Right cardiac atrium (tissue), 5 donors: ENCODE results near the gene NRN1L. TPM values are rescaled to one million over a fixed set of nuclear protein-coding genes. Genes with fewer than 3 reads are reported as not detected.
A peak's percentile ranks its signal among the peaks of the same experiment; 100 is the strongest.

Experiments
- ATAC-seq, 2 donors: fragments of 200-7000 bp; cut with Tn5 transposase; one replicate each; pipeline versions ENCODE4 v1.8.0 to v1.9.1; 2020; ENCODE audit warnings: moderate library complexity in 2 of 2, mild to moderate bottlenecking in 1 of 2
- DNase-seq, 3 donors: peaks; one replicate each; pipeline ENCODE4 v3.0.0-alpha.2; 2020
- H3K27ac ChIP-seq: one replicate; pipeline ENCODE4 v1.5.1; 2013; ENCODE audit warnings: mild to moderate bottlenecking, low read length, control low read depth, moderate library complexity
- H3K27me3 ChIP-seq: one replicate; pipeline ENCODE4 v1.6.1; 2013; ENCODE audit not compliant: control insufficient read depth, insufficient read depth
- H3K4me1 ChIP-seq: one replicate; pipeline ENCODE4 v1.6.1; 2013; ENCODE audit warnings: low read length; ENCODE audit not compliant: control insufficient read depth, insufficient read depth
- H3K4me3 ChIP-seq: one replicate; pipeline ENCODE4 v1.5.1; 2013; ENCODE audit warnings: low read length, control low read depth
- H3K9me3 ChIP-seq: one replicate; pipeline ENCODE4 v1.6.1; 2013; ENCODE audit warnings: low read length; ENCODE audit not compliant: control insufficient read depth
- WGBS: extraction: QIAGEN DNeasy Blood & Tissue Kit; methylation state at CpG from one replicate; pipeline ENCODE4 v1.1.7; 2013; 5-methylcytosine and 5-hydroxymethylcytosine counted together
- intact Hi-C, 4 donors: fragments of 100-400 bp; cut with DNase I; formaldehyde crosslinking; loops; one replicate each; pipeline versions ENCODE4 v1.11.0 to v1.14.0; 2022 to 2023
- polyA plus RNA-seq: library from polyadenylated mRNA; stranded (reverse); fragments of 200-250 nt; gene quantifications from one replicate; pipeline ENCODE4 v1.2.3, GENCODE V29; 2013
- total RNA-seq, 4 donors: library from RNA; stranded (reverse); fragmentation: NEBNext Ultra II Directional; extraction: Animal tissue kit (Norgen Biotek cat#: 25700); gene quantifications; one replicate each; pipeline ENCODE4 v1.2.1, GENCODE V29; 2021
- donor health status: healthy with polysubstance abuse.
- donor health status: DM: no; HTN: yes; CAD: no.
- donor health status: DM: no; HTN: no; CAD: no.
- donor health status: DM: no; HTN: yes; CAD: no; lungs with severe emphysema.
- donor health status: DM: yes; HTN: yes; CAD: no.

Gene NRN1L
- total and polyA plus RNA-seq, 5 donors: 0.41 to 0.53 TPM; not detected in 3

DNA sequence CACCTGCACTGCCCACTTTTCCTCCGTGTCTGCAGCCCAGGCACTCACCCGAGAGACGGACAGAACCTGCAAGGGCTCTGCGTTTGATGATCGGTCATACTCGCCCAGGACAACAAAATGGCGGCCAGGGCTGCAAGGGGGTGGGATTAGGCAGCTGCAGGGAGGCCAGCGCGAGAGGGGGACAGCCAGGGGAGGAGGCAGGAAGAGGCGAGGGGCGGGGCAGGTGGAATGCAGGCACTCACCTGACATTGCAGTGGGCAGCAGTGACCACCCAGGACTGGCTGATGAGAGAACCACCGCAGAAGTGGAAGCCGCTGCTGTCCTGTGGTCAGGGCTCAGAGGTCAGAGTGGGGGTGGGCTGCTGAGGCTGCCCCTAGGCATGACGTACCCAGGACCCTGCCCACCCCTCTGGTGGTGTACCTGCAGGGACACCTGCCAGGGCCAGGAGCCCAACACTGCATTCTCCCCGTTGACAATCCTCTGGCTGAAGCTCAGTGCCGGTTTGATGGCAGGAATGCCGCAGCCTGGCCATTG is 46.1 kb downstream of the NRN1L start:
- Histone ChIP-seq H3K27me3 (no peaks in the 10 kb centered on the region), H3K4me3 (no peak overlapping the region), H3K4me1 (no peaks in the 10 kb centered on the region), H3K27ac (no peak overlapping the region), H3K9me3 (no peaks in the 10 kb centered on the region)
- DNase-seq (peak in 1 of 3 donors; percentile 58), ATAC-seq (no peak)
- intact Hi-C loops: no loop called here
- WGBS: 91% methylated on average over 17 of the region's 17 CpGs

DNA sequence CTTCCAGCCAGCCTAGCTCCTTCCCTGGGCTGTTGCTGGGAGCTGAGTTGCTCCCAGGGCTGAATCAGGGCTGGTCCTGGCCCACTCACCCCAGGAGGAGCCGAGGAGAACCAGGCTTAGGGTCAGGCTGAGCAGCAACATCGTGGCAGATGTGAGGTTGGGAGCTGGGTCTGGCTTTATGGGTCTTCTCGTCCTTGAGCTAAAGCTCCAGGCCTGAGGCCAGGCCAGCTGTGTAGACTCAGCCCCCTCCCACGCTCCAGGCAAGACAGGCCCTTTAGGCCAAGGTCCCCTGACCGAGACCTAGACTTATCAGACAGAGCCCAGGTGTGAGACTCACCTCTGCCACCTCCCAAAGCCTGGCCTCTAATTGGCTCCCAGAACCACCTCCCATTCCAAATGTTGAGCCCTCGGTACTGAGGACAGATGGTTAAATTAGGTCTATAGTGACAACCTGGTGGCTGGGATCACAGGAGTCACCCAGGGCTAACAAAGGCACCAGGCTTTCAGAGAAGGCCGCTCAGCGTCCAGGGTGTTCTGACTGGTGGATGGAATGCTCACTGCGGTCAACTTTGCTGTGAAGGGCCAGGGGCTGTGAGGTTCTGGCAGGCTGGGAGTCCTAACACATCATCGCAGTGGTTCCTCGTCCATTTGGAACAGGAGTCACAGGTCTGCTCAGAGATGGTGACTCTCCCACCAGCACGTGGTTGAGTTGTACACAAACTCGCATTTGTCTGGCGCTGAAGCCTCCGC is 47.2 kb downstream of the NRN1L start, which contains the start of gene CTRL:
TSS of gene CTRL (minus strand) at position 151 of the 750 bp plus-strand sequence. CDS start at position 141, 10 bp downstream.
- Histone ChIP-seq H3K4me3 (no peak within 1 kb of the TSS), H3K27ac (no peak within 1 kb of the TSS), H3K4me1 (peaks cover 1% of the 10 kb centered on the region), H3K27me3 (no peaks in the 10 kb centered on the region), H3K9me3 (no peaks in the 10 kb centered on the region)
- intact Hi-C loops: no loop called here
- DNase-seq: no peak
- ATAC-seq: no peak
- 83% methylated on average over 15 of the region's 15 CpGs for WGBS

DNA sequence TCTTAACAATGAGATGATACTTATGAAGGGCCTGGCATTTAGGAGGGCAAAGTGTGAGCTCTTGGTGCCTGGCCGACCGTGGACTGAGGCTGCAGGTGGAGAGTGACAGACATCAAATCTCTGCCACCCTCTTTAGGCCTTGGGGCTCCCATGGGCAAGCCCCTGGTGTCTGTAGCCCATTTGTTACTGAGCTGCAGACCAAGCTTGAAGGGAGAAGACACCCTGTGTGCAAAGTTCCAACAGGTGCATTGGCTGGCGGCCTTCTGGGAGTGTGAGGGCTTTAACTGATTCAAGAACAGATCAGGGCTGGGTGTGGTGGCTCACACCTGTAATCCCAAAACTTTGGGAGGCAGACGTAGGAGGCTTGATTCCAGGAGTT is 47.8 kb downstream of the NRN1L start:
- intact Hi-C loops: no loop called here
- no peak for ATAC-seq
- WGBS: 94% methylated on average over 4 of the region's 4 CpGs

DNA sequence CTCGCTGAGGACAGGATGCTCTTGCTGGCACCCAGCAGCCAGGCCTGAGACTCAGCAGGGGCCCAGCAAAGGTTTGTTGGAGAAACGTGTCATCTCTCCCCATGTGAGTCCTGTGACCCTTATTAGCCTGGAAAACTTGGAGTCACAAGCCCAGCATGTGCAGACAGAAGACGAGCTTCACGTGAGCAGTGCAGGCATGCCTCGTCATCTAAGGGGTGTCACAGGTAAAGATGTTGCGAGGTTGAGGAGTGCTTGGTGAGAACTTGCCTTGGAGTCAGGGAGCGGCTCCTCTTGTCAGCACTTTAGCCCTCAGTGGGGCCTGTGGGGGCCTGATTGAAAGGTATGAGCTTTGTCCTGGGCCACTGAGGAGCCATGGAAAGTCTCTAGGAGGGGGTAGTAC is 49.1 kb downstream of the NRN1L start:
- 78% methylated on average over 7 of the region's 7 CpGs for WGBS
- no peaks in the 10 kb centered on the region for H3K27me3 ChIP-seq
- peaks cover 4% of the 10 kb centered on the region for H3K4me1 ChIP-seq
- intact Hi-C loops: no loop called here
- DNase-seq (peak in 1 of 3 donors; percentile 42), ATAC-seq (no peak)
- no peak overlapping the region for H3K4me3 ChIP-seq
- no peak overlapping the region for H3K27ac ChIP-seq
- H3K9me3 ChIP-seq: no peaks in the 10 kb centered on the region

More for the DNA sequence above, 47.8 kb downstream of the NRN1L start:
- peak in 1 of 3 donors; percentile 44 for DNase-seq
- no peak overlapping the region for H3K4me3 ChIP-seq
- H3K27me3 ChIP-seq: no peaks in the 10 kb centered on the region
- no peak overlapping the region for H3K27ac ChIP-seq
- no peaks in the 10 kb centered on the region for H3K9me3 ChIP-seq
- H3K4me1 ChIP-seq: peaks cover 4% of the 10 kb centered on the region

DNA sequence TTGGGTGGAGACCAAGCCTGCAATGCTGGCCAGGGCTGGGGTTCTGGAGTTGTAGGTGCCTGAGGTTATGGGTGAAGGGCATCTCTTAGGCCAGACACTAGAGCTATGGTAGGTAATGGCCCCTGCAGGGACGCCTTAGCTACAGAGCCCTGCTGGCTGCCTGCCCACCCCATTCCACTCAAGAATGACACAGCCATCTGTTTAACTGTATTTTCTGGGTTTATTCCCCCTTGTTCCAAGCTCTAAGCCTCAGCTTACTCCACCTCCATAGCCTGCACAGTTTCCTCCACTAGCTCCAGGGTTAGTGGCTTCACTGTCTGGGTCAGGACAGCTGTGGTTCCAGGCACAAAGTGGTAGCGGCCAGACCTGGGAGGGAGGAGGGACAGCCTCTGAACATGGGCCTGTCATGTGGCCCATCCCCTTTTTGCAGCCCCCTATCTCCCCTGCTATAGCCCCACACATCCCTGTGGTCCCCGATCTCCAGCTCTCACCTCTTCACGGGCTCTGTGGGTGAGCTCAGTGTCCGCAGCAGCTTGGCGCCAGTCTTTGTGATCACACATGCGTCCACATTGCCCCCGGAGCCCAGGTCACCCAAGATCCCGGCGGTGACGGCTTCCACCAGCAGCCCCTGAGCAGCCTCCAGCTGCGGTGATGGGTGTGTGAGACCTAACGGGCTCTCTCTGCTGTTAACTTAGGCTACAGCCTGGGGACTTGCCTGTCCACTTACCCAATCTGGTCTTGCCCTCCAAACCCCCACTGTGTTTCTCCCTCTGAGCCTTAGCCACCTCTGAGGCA is 49.8 kb downstream of the NRN1L start:
- H3K9me3 ChIP-seq: no peaks in the 10 kb centered on the region
- DNase-seq (peak in 2 of 3 donors; percentile 22 to 67), ATAC-seq (peak in 1 of 2 donors; percentile 0)
- 46% methylated on average over 13 of the region's 13 CpGs for WGBS
- H3K4me1 ChIP-seq: peaks cover 4% of the 10 kb centered on the region
- peak overlapping the region; percentile 43 for H3K4me3 ChIP-seq
- H3K27ac ChIP-seq: no peak overlapping the region
- intact Hi-C loops: no loop called here
- no peaks in the 10 kb centered on the region for H3K27me3 ChIP-seq

DNA sequence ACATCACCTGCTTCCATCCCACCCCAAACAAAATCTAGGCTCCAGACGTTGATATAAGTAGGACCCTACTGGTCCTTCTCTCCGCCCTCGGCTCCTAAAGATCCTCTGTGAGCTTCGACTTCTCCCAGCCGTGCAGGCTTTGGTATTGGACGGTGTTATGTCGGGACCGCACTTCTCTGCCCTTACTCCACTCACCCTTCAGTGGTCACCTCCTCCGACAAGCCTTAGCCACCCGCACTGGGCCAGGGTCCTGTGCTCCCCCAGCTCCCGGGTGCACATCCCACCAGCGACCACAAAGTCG is 50.4 kb downstream of the NRN1L start:
- Histone ChIP-seq H3K27me3 (no peaks in the 10 kb centered on the region), H3K4me1 (peaks cover 4% of the 10 kb centered on the region), H3K27ac (peak overlapping the region; percentile 14), H3K9me3 (no peaks in the 10 kb centered on the region), H3K4me3 (peak overlapping the region; percentile 43)
- ATAC-seq (peak; percentile 0 to 5), DNase-seq (no peak)
- intact Hi-C loops: no loop called here
- 30% methylated on average over 13 of the region's 13 CpGs for WGBS

DNA sequence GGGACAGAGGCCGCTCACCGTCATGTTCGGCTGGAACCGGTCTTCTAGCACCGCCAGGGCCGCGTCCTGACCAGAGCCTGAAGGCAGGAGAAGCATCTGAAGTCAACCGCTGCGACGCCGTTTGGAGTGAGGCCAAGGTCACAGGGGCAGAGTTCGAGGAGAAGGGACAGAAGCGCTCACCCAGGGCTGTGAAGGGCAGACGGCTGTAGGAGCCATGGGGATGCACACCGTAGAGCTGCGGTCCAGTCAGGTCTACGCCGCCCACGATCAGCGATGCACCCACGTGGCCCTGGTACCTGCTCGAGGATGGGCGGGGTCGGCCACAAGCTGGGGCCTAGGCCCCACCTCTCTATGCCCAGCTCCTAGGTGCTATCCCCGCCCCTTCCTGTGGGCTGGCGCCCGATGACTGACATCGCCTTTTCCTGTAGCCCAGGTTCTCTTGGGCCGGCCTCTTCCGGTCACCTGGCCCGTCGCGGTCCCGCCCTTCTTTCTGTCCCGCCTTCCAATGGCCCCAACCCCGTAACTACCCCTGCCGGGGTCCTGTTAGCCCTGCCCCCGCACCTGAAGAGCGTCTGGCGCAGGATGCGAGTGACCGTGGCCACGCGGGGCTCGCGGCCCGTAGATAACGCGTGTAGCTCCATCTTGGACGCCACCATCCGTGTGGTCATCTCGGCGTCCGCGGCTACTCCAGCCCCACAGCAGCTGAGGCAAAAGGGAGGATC is 50.9 kb downstream of the NRN1L start:
- H3K4me1 ChIP-seq: peaks cover 4% of the 10 kb centered on the region
- intact Hi-C loops: no loop called here
- no peaks in the 10 kb centered on the region for H3K9me3 ChIP-seq
- H3K27ac ChIP-seq: peak overlapping the region; percentile 37
- H3K4me3 ChIP-seq: peak overlapping the region; percentile 43
- H3K27me3 ChIP-seq: no peaks in the 10 kb centered on the region
- 3% methylated on average over 55 of the region's 55 CpGs for WGBS
- peak; percentile 91 to 94 for ATAC-seq
- peak; percentile 95 to 98 (median 97) for DNase-seq

Other genes starting within 250 kb of the NRN1L start
- gene CARMIL2, start 239.7 kb upstream of the NRN1L start, total RNA-seq: 1 to 10 TPM in 2 of 4 donors, under 1 TPM in 2; 0.65 to 1.2 (median 1.0) TPM
- gene CARMIL2, start 239.7 kb upstream of the NRN1L start, polyA plus RNA-seq: 0.66 TPM
- gene ACD, start 224.6 kb upstream of the NRN1L start, total RNA-seq: 10 to 100 TPM in 2 of 4 donors, 1 to 10 TPM in 2; 7.9 to 10.9 (median 9.4) TPM
- 9.9 TPM for gene ACD, start 224.6 kb upstream of the NRN1L start, polyA plus RNA-seq
- gene PARD6A, start 223.9 kb upstream of the NRN1L start, total RNA-seq: 1 to 10 TPM; 3.4 to 3.5 (median 3.5) TPM
- 3.1 TPM for gene PARD6A, start 223.9 kb upstream of the NRN1L start, polyA plus RNA-seq
- gene ENKD1, start 218.1 kb upstream of the NRN1L start, total RNA-seq: 10 to 100 TPM in 2 of 4 donors, 1 to 10 TPM in 2; 8.6 to 11.1 (median 9.5) TPM
- 12.9 TPM for gene ENKD1, start 218.1 kb upstream of the NRN1L start, polyA plus RNA-seq
- gene C16orf86, start 218.1 kb upstream of the NRN1L start, total RNA-seq: 1 to 10 TPM; 3.9 to 6.2 (median 4.9) TPM
- gene C16orf86, start 218.1 kb upstream of the NRN1L start, polyA plus RNA-seq: 6.0 TPM
- 1 to 10 TPM; 8.2 to 9.9 (median 8.6) TPM for gene GFOD2, start 165.6 kb upstream of the NRN1L start, total RNA-seq
- 8.1 TPM for gene GFOD2, start 165.6 kb upstream of the NRN1L start, polyA plus RNA-seq
- 10 to 100 TPM; 11.1 to 16.3 (median 12.4) TPM for gene RANBP10, start 78.3 kb upstream of the NRN1L start, total RNA-seq
- gene RANBP10, start 78.3 kb upstream of the NRN1L start, polyA plus RNA-seq: 6.9 TPM
- under 1 TPM; 0.56 to 0.94 (median 0.79) TPM for gene TSNAXIP1, start 78.0 kb upstream of the NRN1L start, total RNA-seq
- gene TSNAXIP1, start 78.0 kb upstream of the NRN1L start, polyA plus RNA-seq: 1.1 TPM
- gene THAP11, start 42.6 kb upstream of the NRN1L start, total RNA-seq: 10 to 100 TPM; 27.5 to 34.0 (median 32.0) TPM
- 20.8 TPM for gene THAP11, start 42.6 kb upstream of the NRN1L start, polyA plus RNA-seq
- gene NUTF2, start 38.0 kb upstream of the NRN1L start, total RNA-seq: 10 to 100 TPM; 66.6 to 80.7 (median 68.2) TPM
- gene NUTF2, start 38.0 kb upstream of the NRN1L start, polyA plus RNA-seq: 125 TPM
- 10 to 100 TPM; 24.3 to 29.0 (median 27.4) TPM for gene CENPT, start 37.2 kb upstream of the NRN1L start, total RNA-seq
- 26.7 TPM for gene CENPT, start 37.2 kb upstream of the NRN1L start, polyA plus RNA-seq
- gene EDC4, start 11.8 kb upstream of the NRN1L start, total RNA-seq: 10 to 100 TPM; 29.7 to 35.6 (median 31.9) TPM
- gene EDC4, start 11.8 kb upstream of the NRN1L start, polyA plus RNA-seq: 21.7 TPM
- gene PSKH1, start 8.4 kb downstream of the NRN1L start, total RNA-seq: 10 to 100 TPM; 23.8 to 31.1 (median 27.0) TPM
- 26.8 TPM for gene PSKH1, start 8.4 kb downstream of the NRN1L start, polyA plus RNA-seq
- under 1 TPM in 3 of 4 donors, not detected in 1; 0.37 to 0.94 (median 0.42) TPM for gene CTRL, start 47.0 kb downstream of the NRN1L start, total RNA-seq
- gene CTRL, start 47.0 kb downstream of the NRN1L start, polyA plus RNA-seq: 0.66 TPM
- gene PSMB10, start 52.0 kb downstream of the NRN1L start, total RNA-seq: 10 to 100 TPM; 49.1 to 64.0 (median 58.5) TPM
- gene PSMB10, start 52.0 kb downstream of the NRN1L start, polyA plus RNA-seq: 92.8 TPM
- gene LCAT, start 59.2 kb downstream of the NRN1L start, total RNA-seq: 10 to 100 TPM; 15.0 to 27.0 (median 16.1) TPM
- gene LCAT, start 59.2 kb downstream of the NRN1L start, polyA plus RNA-seq: 17.4 TPM
- 100 to 1,000 TPM in 1 of 4 donors, 10 to 100 TPM in 3; 64.6 to 114 (median 66.8) TPM for gene SLC12A4, start 83.8 kb downstream of the NRN1L start, total RNA-seq
- 49.3 TPM for gene SLC12A4, start 83.8 kb downstream of the NRN1L start, polyA plus RNA-seq
- gene DPEP3, start 95.6 kb downstream of the NRN1L start, total RNA-seq: not detected
- gene DPEP3, start 95.6 kb downstream of the NRN1L start, polyA plus RNA-seq: not detected
- 1 to 10 TPM; 1.2 to 2.7 (median 1.8) TPM for gene DPEP2, start 114.6 kb downstream of the NRN1L start, total RNA-seq
- 1.5 TPM for gene DPEP2, start 114.6 kb downstream of the NRN1L start, polyA plus RNA-seq
- not detected for gene DPEP2NB, start 131.0 kb downstream of the NRN1L start, total RNA-seq
- gene DPEP2NB, start 131.0 kb downstream of the NRN1L start, polyA plus RNA-seq: not detected
- gene DDX28, start 138.3 kb downstream of the NRN1L start, total RNA-seq: 1 to 10 TPM; 6.7 to 7.8 (median 7.4) TPM
- gene DDX28, start 138.3 kb downstream of the NRN1L start, polyA plus RNA-seq: 8.4 TPM
- 1 to 10 TPM; 5.1 to 9.5 (median 6.8) TPM for gene DUS2, start 138.4 kb downstream of the NRN1L start, total RNA-seq
- gene DUS2, start 138.4 kb downstream of the NRN1L start, polyA plus RNA-seq: 4.3 TPM
- 10 to 100 TPM; 28.7 to 34.7 (median 33.6) TPM for gene NFATC3, start 200.5 kb downstream of the NRN1L start, total RNA-seq
- gene NFATC3, start 200.5 kb downstream of the NRN1L start, polyA plus RNA-seq: 8.1 TPM